Nephron (organoid): ENCODE measurements around the gene ZNF503.

Experiments
- H3K27ac Mint-ChIP-seq, 3 experiments: 2 replicates each; pipeline ENCODE4 v1.8.0; 2020; ENCODE audit warnings: mixed read lengths in 3 of 3, mild to moderate bottlenecking in 2 of 3, moderate library complexity in 1 of 3
- H3K27me3 Mint-ChIP-seq: 2 replicates; pipeline ENCODE4 v1.8.0; 2021; ENCODE audit warnings: low read depth, mild to moderate bottlenecking, moderate library complexity, mixed read lengths
- H3K36me3 Mint-ChIP-seq: 2 replicates; pipeline ENCODE4 v1.8.0; 2020; ENCODE audit warnings: low read depth, mixed read lengths
- H3K4me1 Mint-ChIP-seq: 2 replicates; pipeline ENCODE4 v1.8.0; 2020; ENCODE audit warnings: mixed read lengths
- H3K4me3 Mint-ChIP-seq, 3 experiments: 2 replicates each; pipeline ENCODE4 v1.8.0; 2020; ENCODE audit warnings: mild to moderate bottlenecking in 3 of 3, mixed read lengths in 3 of 3, moderate library complexity in 2 of 3
- H3K9me3 Mint-ChIP-seq: 2 replicates; pipeline ENCODE4 v1.8.0; 2020; ENCODE audit warnings: mixed read lengths
- CTCF ChIP-seq, 3 experiments: fragments of 200-600 bp; sonication (generic); IDR thresholded peaks; one replicate each; pipeline ENCODE4 v1.5.0; 2021; ENCODE audit warnings: antibody characterized with exemption in 3 of 3; ENCODE audit not compliant: unreplicated experiment in 3 of 3

Gene ZNF503

GRCh38 chr10:75398692-75399460, 2.7 kb downstream of the ZNF503 start:
- H3K9me3 Mint-ChIP-seq: no peaks in the 10 kb centered on the region
- peaks cover 21% of the 10 kb centered on the region for H3K4me1 Mint-ChIP-seq
- H3K27ac Mint-ChIP-seq: peak overlapping the region; percentile 96 to 98 (median 98)
- peak overlapping the region; percentile 87 to 100 (median 97) for H3K4me3 Mint-ChIP-seq
- H3K27me3 Mint-ChIP-seq: peaks cover 26% of the 10 kb centered on the region
- H3K36me3 Mint-ChIP-seq: peaks cover 39% of the 10 kb centered on the region
- no peak for TF ChIP-seq CTCF (IDR thresholded peaks at IDR 0.05; ENCODE audit: unreplicated experiment in 3 of 3)

- TF ChIP-seq CTCF (IDR thresholded peaks at IDR 0.05; ENCODE audit: unreplicated experiment in 3 of 3): no peak
- H3K4me1 Mint-ChIP-seq: peaks cover 19% of the 10 kb centered on the region
- no peaks in the 10 kb centered on the region for H3K9me3 Mint-ChIP-seq
- H3K27me3 Mint-ChIP-seq: peaks cover 30% of the 10 kb centered on the region
- H3K36me3 Mint-ChIP-seq: peaks cover 42% of the 10 kb centered on the region
- peak overlapping the region; percentile 87 to 100 (median 97) for H3K4me3 Mint-ChIP-seq
- H3K27ac Mint-ChIP-seq: peak overlapping the region; percentile 96 to 98 (median 98)
These were observed 3.3 kb downstream of the ZNF503 start for GRCh38 chr10:75398200-75398691.

- Mint-ChIP-seq H3K36me3 (peaks cover 45% of the 10 kb centered on the region), H3K4me1 (peaks cover 19% of the 10 kb centered on the region), H3K27me3 (peaks cover 33% of the 10 kb centered on the region), H3K4me3 (peak overlapping the region; percentile 87 to 100 (median 97)), H3K27ac (peak overlapping the region; percentile 96 to 98 (median 98)), H3K9me3 (no peaks in the 10 kb centered on the region)
- no peak for TF ChIP-seq CTCF (IDR thresholded peaks at IDR 0.05; ENCODE audit: unreplicated experiment in 3 of 3)
These were observed 3.9 kb downstream of the ZNF503 start for GRCh38 chr10:75397496-75398199.

GRCh38 chr10:75396631-75397495, 4.7 kb downstream of the ZNF503 start:
- H3K27ac Mint-ChIP-seq: peak overlapping the region; percentile 96 to 98 (median 98)
- no peaks in the 10 kb centered on the region for H3K9me3 Mint-ChIP-seq
- H3K36me3 Mint-ChIP-seq: peaks cover 46% of the 10 kb centered on the region
- peak overlapping the region; percentile 87 to 100 (median 97) for H3K4me3 Mint-ChIP-seq
- peaks cover 41% of the 10 kb centered on the region for H3K27me3 Mint-ChIP-seq
- TF ChIP-seq CTCF (IDR thresholded peaks at IDR 0.05; ENCODE audit: unreplicated experiment in 3 of 3): no peak
- peaks cover 19% of the 10 kb centered on the region for H3K4me1 Mint-ChIP-seq

GRCh38 chr10:75395932-75396630, 5.5 kb downstream of the ZNF503 start:
- peaks cover 50% of the 10 kb centered on the region for H3K36me3 Mint-ChIP-seq
- peaks cover 49% of the 10 kb centered on the region for H3K27me3 Mint-ChIP-seq
- peaks cover 19% of the 10 kb centered on the region for H3K4me1 Mint-ChIP-seq
- H3K9me3 Mint-ChIP-seq: no peaks in the 10 kb centered on the region
- peak overlapping the region; percentile 64 to 98 (median 96) for H3K27ac Mint-ChIP-seq
- peak overlapping the region; percentile 86 to 87 (median 87) for H3K4me3 Mint-ChIP-seq
- TF ChIP-seq CTCF (IDR thresholded peaks at IDR 0.05; ENCODE audit: unreplicated experiment in 3 of 3): no peak
